Germinal center (tissue), 1 donor: ENCODE results near the gene CDK14.

Experiments used
- DNase-seq: peaks from one replicate; pipeline ENCODE4 v3.0.0; 2012; ENCODE audit warnings: mixed read lengths, low spot score

CDK14 gene

GRCh38 chr7:90841759-90842429 lies 245.8 kb downstream of the CDK14 start:
- no peak for DNase-seq

GRCh38 chr7:90842430-90842788 lies 246.3 kb downstream of the CDK14 start:
- no peak for DNase-seq

GRCh38 chr7:90843472-90843871 lies 247.4 kb downstream of the CDK14 start:
- no peak for DNase-seq

- DNase-seq = no peak
These were observed 248.3 kb downstream of the CDK14 start for GRCh38 chr7:90844421-90844820.

GRCh38 chr7:90846192-90846591 lies 250.1 kb downstream of the CDK14 start:
- no peak for DNase-seq

GRCh38 chr7:90850066-90850465 lies 253.9 kb downstream of the CDK14 start:
- no peak for DNase-seq

GRCh38 chr7:90850471-90850870 lies 254.3 kb downstream of the CDK14 start:
- DNase-seq = no peak

- DNase-seq = no peak
These were observed 257.1 kb downstream of the CDK14 start for GRCh38 chr7:90853205-90853604.

- DNase-seq = no peak
These were observed 260.4 kb downstream of the CDK14 start for GRCh38 chr7:90856351-90857070.

- DNase-seq = no peak
These were observed 261.5 kb downstream of the CDK14 start for GRCh38 chr7:90857603-90858002.

- no peak for DNase-seq
These were observed 262.4 kb downstream of the CDK14 start for GRCh38 chr7:90858546-90858945.

GRCh38 chr7:90859521-90859920 lies 263.4 kb downstream of the CDK14 start:
- DNase-seq = no peak

GRCh38 chr7:90864088-90864487 lies 268.0 kb downstream of the CDK14 start:
- DNase-seq = no peak

GRCh38 chr7:90869335-90869734 lies 273.2 kb downstream of the CDK14 start:
- no peak for DNase-seq

- no peak for DNase-seq
These were observed 280.6 kb downstream of the CDK14 start for GRCh38 chr7:90876701-90877100.

- DNase-seq = no peak
These were observed 281.1 kb downstream of the CDK14 start for GRCh38 chr7:90877201-90877600.

GRCh38 chr7:90879924-90880323 lies 283.8 kb downstream of the CDK14 start:
- no peak for DNase-seq

GRCh38 chr7:90886416-90886815 lies 290.3 kb downstream of the CDK14 start:
- DNase-seq = no peak

- no peak for DNase-seq
These were observed 293.1 kb downstream of the CDK14 start for GRCh38 chr7:90889210-90889609.

- no peak for DNase-seq
These were observed 293.5 kb downstream of the CDK14 start for GRCh38 chr7:90889644-90890043.

- no peak for DNase-seq
These were observed 295.4 kb downstream of the CDK14 start for GRCh38 chr7:90891529-90891928.

GRCh38 chr7:90892213-90892612 lies 296.1 kb downstream of the CDK14 start:
- DNase-seq = no peak

- DNase-seq = no peak
These were observed 298.0 kb downstream of the CDK14 start for GRCh38 chr7:90894122-90894521.

- DNase-seq = no peak
These were observed 300.3 kb downstream of the CDK14 start for GRCh38 chr7:90896458-90896857.
